Measurements from ENCODE around the gene TMEM9. TPM values are rescaled to one million over a fixed set of nuclear protein-coding genes. Genes with fewer than 3 reads are reported as not detected.

TMEM9 gene
- total RNA-seq, 4 donors from 2014 or later, result 73.6 to 163 (median 117) TPM

GRCh38 chr1:201190624-201191051 lies 36.4 kb upstream of the TMEM9 start, which contains the start of gene IGFN1:
TSS of gene IGFN1 (plus strand) at chr1:201190824. CDS start at chr1:201193294, 2,470 bp downstream.
- TF ChIP-seq POLR2A (IDR thresholded peaks at IDR 0.05) (no peak), CTCF (IDR thresholded peaks at IDR 0.05) (no peak)
- peaks cover 0 to 5% of the 10 kb centered on the region in 2 donors for H3K4me1 ChIP-seq
- H3K27me3 ChIP-seq, result no peaks in the 10 kb centered on the region
- H3K4me3 ChIP-seq, result no peak within 1 kb of the TSS
- intact Hi-C loops (cut with DNase I; ENCODE audit: low total_unique reads), result no loop called here
- DNase-seq, result no peak
- peak within 1 kb of the TSS in 1 of 2 donors; percentile 73 for H3K27ac ChIP-seq
- no peaks in the 10 kb centered on the region for H3K36me3 ChIP-seq
- no peaks in the 10 kb centered on the region for H3K9me3 ChIP-seq

GRCh38 chr1:201190005-201190404 lies 35.7 kb upstream of the TMEM9 start:
- intact Hi-C loops (cut with DNase I; ENCODE audit: low total_unique reads), result no loop called here
- Histone ChIP-seq H3K27me3 (no peaks in the 10 kb centered on the region), H3K27ac (no peak overlapping the region), H3K36me3 (no peaks in the 10 kb centered on the region), H3K9me3 (no peaks in the 10 kb centered on the region), H3K4me1 (peaks cover 0 to 11% of the 10 kb centered on the region in 2 donors), H3K4me3 (no peak overlapping the region)
- TF ChIP-seq CTCF (IDR thresholded peaks at IDR 0.05), result no peak
- TF ChIP-seq POLR2A (IDR thresholded peaks at IDR 0.05), result no peak
- DNase-seq, result no peak

- intact Hi-C loops (cut with DNase I; ENCODE audit: low total_unique reads), result no loop called here
- no peaks in the 10 kb centered on the region for H3K9me3 ChIP-seq
- no peak for TF ChIP-seq CTCF (IDR thresholded peaks at IDR 0.05)
- no peak for TF ChIP-seq POLR2A (IDR thresholded peaks at IDR 0.05)
- no peaks in the 10 kb centered on the region for H3K27me3 ChIP-seq
- no peak overlapping the region for H3K27ac ChIP-seq
- H3K4me3 ChIP-seq, result no peak overlapping the region
- DNase-seq, result no peak
- no peaks in the 10 kb centered on the region for H3K36me3 ChIP-seq
- H3K4me1 ChIP-seq, result peaks cover 0 to 17% of the 10 kb centered on the region in 2 donors
These were observed 34.8 kb upstream of the TMEM9 start for GRCh38 chr1:201189085-201189484.

GRCh38 chr1:201186192-201186591 lies 31.9 kb upstream of the TMEM9 start:
- Histone ChIP-seq H3K27ac (no peak overlapping the region), H3K36me3 (no peaks in the 10 kb centered on the region), H3K9me3 (no peaks in the 10 kb centered on the region), H3K4me3 (no peak overlapping the region), H3K27me3 (no peaks in the 10 kb centered on the region), H3K4me1 (peaks cover 0 to 13% of the 10 kb centered on the region in 2 donors)
- DNase-seq, result no peak
- intact Hi-C loops (cut with DNase I; ENCODE audit: low total_unique reads), result no loop called here
- TF ChIP-seq POLR2A (IDR thresholded peaks at IDR 0.05), result no peak
- TF ChIP-seq CTCF (IDR thresholded peaks at IDR 0.05), result no peak

GRCh38 chr1:201185527-201186128 lies 31.4 kb upstream of the TMEM9 start:
- no peaks in the 10 kb centered on the region for H3K27me3 ChIP-seq
- intact Hi-C loops (cut with DNase I; ENCODE audit: low total_unique reads), result no loop called here

More at GRCh38 chr1:201185527-201186128, 31.4 kb upstream of the TMEM9 start:
- Histone ChIP-seq H3K4me3 (no peak overlapping the region), H3K9me3 (no peaks in the 10 kb centered on the region), H3K4me1 (peaks cover 0 to 13% of the 10 kb centered on the region in 2 donors), H3K27ac (peak overlapping the region in 1 of 2 donors; percentile 73), H3K36me3 (no peaks in the 10 kb centered on the region)
- no peak for DNase-seq
- TF ChIP-seq POLR2A (IDR thresholded peaks at IDR 0.05) (no peak), CTCF (IDR thresholded peaks at IDR 0.05) (no peak)
